Thoracic aorta endothelial cell (primary cell): ENCODE data around the gene NME7. TPM values are rescaled to one million over a fixed set of nuclear protein-coding genes. Genes with fewer than 3 reads are reported as not detected.

Experiments
- total RNA-seq: library from RNA; depleted of rRNA; stranded (reverse); fragments of >200 nt; gene quantifications from 2 replicates; pipeline ENCODE4 v1.2.3, GENCODE V29; 2012

NME7 gene
- total RNA-seq, result 34.7 and 35.9 TPM in 2 replicates

DNA sequence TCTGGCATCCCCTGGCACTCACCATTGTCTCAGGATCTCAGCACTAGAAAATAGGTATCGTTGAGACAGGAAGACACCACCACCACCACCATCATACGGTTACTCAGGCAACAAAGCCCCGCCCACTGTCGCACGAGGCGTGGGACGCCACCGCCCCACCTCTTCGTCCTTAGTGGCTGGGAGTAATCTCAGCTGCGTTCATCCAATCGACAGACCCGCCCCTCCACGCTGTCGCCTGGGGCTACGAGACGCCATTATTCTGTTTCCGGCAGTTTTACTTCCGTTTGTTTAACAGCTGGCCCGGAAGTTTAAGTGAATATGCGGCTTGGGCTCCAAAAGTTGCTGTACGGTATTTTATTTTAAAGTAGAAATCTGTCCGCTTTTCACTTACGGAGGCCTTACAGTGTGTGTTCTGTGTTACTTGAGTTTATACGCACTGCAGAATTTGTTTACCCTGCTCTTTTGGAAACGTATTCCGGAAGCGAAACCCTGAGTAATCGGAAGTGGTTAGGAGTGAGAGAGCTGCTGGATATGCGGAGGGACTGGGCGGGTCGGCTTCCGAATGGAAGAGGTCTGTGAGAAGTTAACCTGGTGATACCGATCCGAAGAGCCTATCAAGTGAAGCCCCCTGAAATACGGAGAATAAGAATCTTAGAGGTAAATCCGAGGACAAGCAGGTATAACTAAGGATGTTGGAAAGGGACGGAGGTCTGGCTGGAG, at the start of gene NME7, which contains the start of gene BLZF1:
TSS of gene NME7 (minus strand) at position 112 of the 720 bp plus-strand sequence. CDS start at position 25, 87 bp downstream.
TSS of gene BLZF1 (plus strand) at position 510 of the 720 bp plus-strand sequence. CDS start 1,328 bp downstream, outside the sequence.

DNA sequence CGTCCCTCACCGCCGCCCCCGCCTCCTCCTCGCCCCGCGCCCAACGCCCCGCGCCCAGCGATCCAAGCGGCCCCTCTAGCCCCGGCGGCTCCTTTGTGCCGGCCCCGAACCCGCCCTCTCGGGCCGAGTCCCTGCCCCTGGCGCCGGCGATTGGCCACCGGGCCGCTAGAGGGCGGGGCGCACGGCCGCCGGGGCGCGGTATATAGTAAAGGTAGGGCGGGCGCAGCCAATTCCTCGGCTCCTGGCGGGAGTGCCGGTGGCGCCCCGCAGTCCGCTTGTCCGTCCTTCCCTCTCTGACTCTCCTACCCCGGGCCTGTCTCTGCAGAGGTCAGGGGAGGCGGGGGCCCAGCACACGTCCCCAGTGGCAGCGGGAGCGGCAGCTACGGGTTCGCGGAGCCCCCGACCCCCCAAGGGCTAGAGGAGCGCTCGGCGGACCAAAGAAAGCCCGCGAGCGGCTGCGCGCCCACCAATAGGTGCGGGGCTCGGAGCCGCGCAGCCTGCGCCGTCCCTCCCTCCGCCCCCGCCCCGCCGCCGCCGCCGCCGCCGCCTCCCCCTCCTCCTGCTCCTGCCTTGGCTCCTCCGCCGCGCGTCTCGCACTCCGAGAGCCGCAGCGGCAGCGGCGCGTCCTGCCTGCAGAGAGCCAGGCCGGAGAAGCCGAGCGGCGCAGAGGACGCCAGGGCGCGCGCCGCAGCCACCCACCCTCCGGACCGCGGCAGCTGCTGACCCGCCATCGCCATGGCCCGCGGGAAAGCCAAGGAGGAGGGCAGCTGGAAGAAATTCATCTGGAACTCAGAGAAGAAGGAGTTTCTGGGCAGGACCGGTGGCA, 261.3 kb downstream of the NME7 start, which contains the start of gene ATP1B1:
TSS of gene ATP1B1 (plus strand) at position 596 of the 826 bp plus-strand sequence. CDS start at position 736, 140 bp downstream.

Other genes with a start within 250 kb of the NME7 start
- 37.3 and 38.7 TPM in 2 replicates for gene BLZF1, start 398 bp upstream of the NME7 start, total RNA-seq
- gene CCDC181, start 59.7 kb upstream of the NME7 start, total RNA-seq, result 1.1 and 2.1 TPM in 2 replicates
- gene SLC19A2, start 118.1 kb upstream of the NME7 start, total RNA-seq, result 13.7 and 16.2 TPM in 2 replicates
- gene F5, start 218.7 kb upstream of the NME7 start, total RNA-seq, result 0.27 and 0.36 TPM in 2 replicates